ENCODE data around the gene RHOV.
A peak's percentile ranks its signal among the peaks of the same experiment; 100 is the strongest.

RHOV gene

GRCh38 chr15:40904552-40905201 lies 30.6 kb upstream of the RHOV start:
- no peaks in the 10 kb centered on the region for H3K27me3 ChIP-seq (ENCODE audit: insufficient read depth, low read length, poor library complexity, severe bottlenecking)
- H3K9me2 ChIP-seq (replicated peaks; ENCODE audit: low read depth, low read length) = no peaks in the 10 kb centered on the region
- no peaks in the 10 kb centered on the region for H3K9me3 ChIP-seq (ENCODE audit: insufficient read depth, low read depth, low read length)
- H3K79me2 ChIP-seq (ENCODE audit: insufficient read depth, low read length) = peaks cover 33% of the 10 kb centered on the region
- H3K9ac ChIP-seq (ENCODE audit: low read depth, low read length, poor library complexity, severe bottlenecking) = no peak overlapping the region
- H4K20me1 ChIP-seq (ENCODE audit: insufficient read depth, low read length, poor library complexity, severe bottlenecking) = peaks cover 34% of the 10 kb centered on the region
- no peak overlapping the region for H3K4me3 ChIP-seq (ENCODE audit: low read length, poor library complexity, severe bottlenecking)
- no peak overlapping the region for H2AFZ ChIP-seq (ENCODE audit: low read length)
- peaks cover 29% of the 10 kb centered on the region for H3K4me1 ChIP-seq (ENCODE audit: insufficient read depth, low read length, poor library complexity, severe bottlenecking)
- H3K36me3 ChIP-seq (ENCODE audit: insufficient read depth, low read length) = peaks cover 29% of the 10 kb centered on the region; the same call in 1 of the 2 replicates
- no peak overlapping the region for H3K4me2 ChIP-seq (ENCODE audit: low read depth, low read length, poor library complexity, severe bottlenecking)
- no peaks in the 10 kb centered on the region; the same call in 1 of the 2 replicates for H3F3A ChIP-seq (ENCODE audit: low read depth)
- TF ChIP-seq, protein P1, sequence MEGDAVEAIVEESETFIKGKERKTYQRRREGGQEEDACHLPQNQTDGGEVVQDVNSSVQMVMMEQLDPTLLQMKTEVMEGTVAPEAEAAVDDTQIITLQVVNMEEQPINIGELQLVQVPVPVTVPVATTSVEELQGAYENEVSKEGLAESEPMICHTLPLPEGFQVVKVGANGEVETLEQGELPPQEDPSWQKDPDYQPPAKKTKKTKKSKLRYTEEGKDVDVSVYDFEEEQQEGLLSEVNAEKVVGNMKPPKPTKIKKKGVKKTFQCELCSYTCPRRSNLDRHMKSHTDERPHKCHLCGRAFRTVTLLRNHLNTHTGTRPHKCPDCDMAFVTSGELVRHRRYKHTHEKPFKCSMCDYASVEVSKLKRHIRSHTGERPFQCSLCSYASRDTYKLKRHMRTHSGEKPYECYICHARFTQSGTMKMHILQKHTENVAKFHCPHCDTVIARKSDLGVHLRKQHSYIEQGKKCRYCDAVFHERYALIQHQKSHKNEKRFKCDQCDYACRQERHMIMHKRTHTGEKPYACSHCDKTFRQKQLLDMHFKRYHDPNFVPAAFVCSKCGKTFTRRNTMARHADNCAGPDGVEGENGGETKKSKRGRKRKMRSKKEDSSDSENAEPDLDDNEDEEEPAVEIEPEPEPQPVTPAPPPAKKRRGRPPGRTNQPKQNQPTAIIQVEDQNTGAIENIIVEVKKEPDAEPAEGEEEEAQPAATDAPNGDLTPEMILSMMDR (conservative IDR thresholded peaks at IDR 0.05; ENCODE audit: low read length) = no peak
- no peak for TF ChIP-seq EZH2phosphoT487 (IDR thresholded peaks at IDR 0.05; ENCODE audit: borderline replicate concordance)

DNA sequence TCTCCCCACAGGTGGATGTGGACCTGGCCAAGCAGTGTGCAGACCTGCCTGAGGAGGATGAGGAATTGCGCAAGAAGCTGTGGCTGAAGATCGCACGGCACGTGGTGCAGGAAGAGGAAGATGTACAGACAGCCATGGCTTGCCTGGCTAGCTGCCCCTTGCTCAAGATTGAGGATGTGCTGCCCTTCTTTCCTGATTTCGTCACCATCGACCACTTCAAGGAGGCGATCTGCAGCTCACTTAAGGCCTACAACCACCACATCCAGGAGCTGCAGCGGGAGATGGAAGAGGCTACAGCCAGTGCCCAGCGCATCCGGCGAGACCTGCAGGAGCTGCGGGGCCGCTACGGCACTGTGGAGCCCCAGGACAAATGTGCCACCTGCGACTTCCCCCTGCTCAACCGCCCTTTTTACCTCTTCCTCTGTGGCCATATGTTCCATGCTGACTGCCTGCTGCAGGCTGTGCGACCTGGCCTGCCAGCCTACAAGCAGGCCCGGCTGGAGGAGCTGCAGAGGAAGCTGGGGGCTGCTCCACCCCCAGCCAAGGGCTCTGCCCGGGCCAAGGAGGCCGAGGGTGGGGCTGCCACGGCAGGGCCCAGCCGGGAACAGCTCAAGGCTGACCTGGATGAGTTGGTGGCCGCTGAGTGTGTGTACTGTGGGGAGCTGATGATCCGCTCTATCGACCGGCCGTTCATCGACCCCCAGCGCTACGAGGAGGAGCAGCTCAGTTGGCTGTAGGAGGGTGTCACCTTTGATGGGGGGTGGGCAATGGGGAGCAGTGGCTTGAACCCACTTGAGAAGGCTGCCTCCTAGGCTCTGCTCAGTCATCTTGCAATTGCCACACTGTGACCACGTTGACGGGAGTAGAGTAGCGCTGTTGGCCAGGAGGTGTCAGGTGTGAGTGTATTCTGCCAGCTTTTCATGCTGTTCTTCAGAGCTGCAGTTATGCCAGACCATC lies 28.8 kb upstream of the RHOV start:
- H3K9me2 ChIP-seq (replicated peaks; ENCODE audit: low read depth, low read length) = no peaks in the 10 kb centered on the region
- H2AFZ ChIP-seq (ENCODE audit: low read length) = no peak overlapping the region
- TF ChIP-seq, protein P1 (conservative IDR thresholded peaks at IDR 0.05; ENCODE audit: low read length) = no peak
- TF ChIP-seq EZH2phosphoT487 (IDR thresholded peaks at IDR 0.05; ENCODE audit: borderline replicate concordance) = no peak
- no peak overlapping the region for H3K4me2 ChIP-seq (ENCODE audit: low read depth, low read length, poor library complexity, severe bottlenecking)
- peaks cover 48% of the 10 kb centered on the region for H3K79me2 ChIP-seq (ENCODE audit: insufficient read depth, low read length)
- no peak overlapping the region for H3K4me3 ChIP-seq (ENCODE audit: low read length, poor library complexity, severe bottlenecking)
- H3K4me1 ChIP-seq (ENCODE audit: insufficient read depth, low read length, poor library complexity, severe bottlenecking) = peaks cover 23% of the 10 kb centered on the region
- peaks cover 39% of the 10 kb centered on the region; the same call in 1 of the 2 replicates for H3K36me3 ChIP-seq (ENCODE audit: insufficient read depth, low read length)
- no peaks in the 10 kb centered on the region for H3K27me3 ChIP-seq (ENCODE audit: insufficient read depth, low read length, poor library complexity, severe bottlenecking)
- no peaks in the 10 kb centered on the region for H3F3A ChIP-seq (ENCODE audit: low read depth)
- peaks cover 38% of the 10 kb centered on the region for H4K20me1 ChIP-seq (ENCODE audit: insufficient read depth, low read length, poor library complexity, severe bottlenecking)
- H3K9ac ChIP-seq (ENCODE audit: low read depth, low read length, poor library complexity, severe bottlenecking) = no peak overlapping the region
- H3K9me3 ChIP-seq (ENCODE audit: insufficient read depth, low read depth, low read length) = no peaks in the 10 kb centered on the region

- no peaks in the 10 kb centered on the region for H3F3A ChIP-seq (ENCODE audit: low read depth)
- H3K9me2 ChIP-seq (replicated peaks; ENCODE audit: low read depth, low read length) = no peaks in the 10 kb centered on the region
- peaks cover 10% of the 10 kb centered on the region for H3K4me1 ChIP-seq (ENCODE audit: insufficient read depth, low read length, poor library complexity, severe bottlenecking)
- peaks cover 39% of the 10 kb centered on the region; the same call in 1 of the 2 replicates for H3K36me3 ChIP-seq (ENCODE audit: insufficient read depth, low read length)
- H3K4me3 ChIP-seq (ENCODE audit: low read length, poor library complexity, severe bottlenecking) = peak overlapping the region; percentile 17
- no peaks in the 10 kb centered on the region for H3K27me3 ChIP-seq (ENCODE audit: insufficient read depth, low read length, poor library complexity, severe bottlenecking)
- no peak overlapping the region for H2AFZ ChIP-seq (ENCODE audit: low read length)
- peaks cover 38% of the 10 kb centered on the region for H4K20me1 ChIP-seq (ENCODE audit: insufficient read depth, low read length, poor library complexity, severe bottlenecking)
- peak overlapping the region; percentile 20 for H3K9ac ChIP-seq (ENCODE audit: low read depth, low read length, poor library complexity, severe bottlenecking)
- H3K79me2 ChIP-seq (ENCODE audit: insufficient read depth, low read length) = peaks cover 63% of the 10 kb centered on the region
- H3K4me2 ChIP-seq (ENCODE audit: low read depth, low read length, poor library complexity, severe bottlenecking) = peak overlapping the region; percentile 59
- H3K9me3 ChIP-seq (ENCODE audit: insufficient read depth, low read depth, low read length) = no peaks in the 10 kb centered on the region
- TF ChIP-seq, protein P1 (conservative IDR thresholded peaks at IDR 0.05; ENCODE audit: low read length) = no peak
- TF ChIP-seq EZH2phosphoT487 (IDR thresholded peaks at IDR 0.05; ENCODE audit: borderline replicate concordance) = no peak
Measured at GRCh38 chr15:40901053-40901443, 27.0 kb upstream of the RHOV start.
